Astrocyte (in vitro differentiated cells and primary cell): ENCODE data around the gene HSD17B4.
"Not testable (repeated sequence)": the region's sequence is repeated elsewhere in the genome, so short reads cannot be mapped to it uniquely, and the experiment has no call there.

Source experiments
- EZH2 ChIP-seq: IDR thresholded peaks from 2 replicates; pipeline ENCODE4 v1.6.1; 2012; ENCODE audit warnings: mild to moderate bottlenecking, low read length, inconsistent platforms; ENCODE audit not compliant: insufficient read depth
- TF ChIP-seq, protein P1 (sequence below): IDR thresholded peaks from 2 replicates; pipeline ENCODE4 v1.5.1; 2011; ENCODE audit warnings: low read depth, mild to moderate bottlenecking, inconsistent platforms, low read length, moderate library complexity; ENCODE audit not compliant: insufficient read depth

GRCh38 chr5:119428574-119428973, 23.7 kb upstream of the HSD17B4 start:
- TF ChIP-seq, protein P1, sequence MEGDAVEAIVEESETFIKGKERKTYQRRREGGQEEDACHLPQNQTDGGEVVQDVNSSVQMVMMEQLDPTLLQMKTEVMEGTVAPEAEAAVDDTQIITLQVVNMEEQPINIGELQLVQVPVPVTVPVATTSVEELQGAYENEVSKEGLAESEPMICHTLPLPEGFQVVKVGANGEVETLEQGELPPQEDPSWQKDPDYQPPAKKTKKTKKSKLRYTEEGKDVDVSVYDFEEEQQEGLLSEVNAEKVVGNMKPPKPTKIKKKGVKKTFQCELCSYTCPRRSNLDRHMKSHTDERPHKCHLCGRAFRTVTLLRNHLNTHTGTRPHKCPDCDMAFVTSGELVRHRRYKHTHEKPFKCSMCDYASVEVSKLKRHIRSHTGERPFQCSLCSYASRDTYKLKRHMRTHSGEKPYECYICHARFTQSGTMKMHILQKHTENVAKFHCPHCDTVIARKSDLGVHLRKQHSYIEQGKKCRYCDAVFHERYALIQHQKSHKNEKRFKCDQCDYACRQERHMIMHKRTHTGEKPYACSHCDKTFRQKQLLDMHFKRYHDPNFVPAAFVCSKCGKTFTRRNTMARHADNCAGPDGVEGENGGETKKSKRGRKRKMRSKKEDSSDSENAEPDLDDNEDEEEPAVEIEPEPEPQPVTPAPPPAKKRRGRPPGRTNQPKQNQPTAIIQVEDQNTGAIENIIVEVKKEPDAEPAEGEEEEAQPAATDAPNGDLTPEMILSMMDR = not testable (repeated sequence)
- not testable (repeated sequence) for TF ChIP-seq EZH2
